Hepatocyte (in vitro differentiated cells): ENCODE results near the gene CPE. TPM values are rescaled to one million over a fixed set of nuclear protein-coding genes. Genes with fewer than 3 reads are reported as not detected.
A peak's percentile ranks its signal among the peaks of the same experiment; 100 is the strongest.

Source experiments
- DNase-seq: peaks from one replicate; pipeline ENCODE4 v3.0.0-alpha.2; 2016; ENCODE audit warnings: low spot score
- H2AFZ ChIP-seq: fragments of 200-600 bp; sonication (generic); 2 replicates; pipeline ENCODE4 v1.6.0; 2016; ENCODE audit warnings: antibody characterized with exemption, mild to moderate bottlenecking
- H3K27ac ChIP-seq: fragments of 200-600 bp; sonication (generic); 2 replicates; pipeline ENCODE4 v1.5.1; 2016; ENCODE audit warnings: mild to moderate bottlenecking
- H3K27me3 ChIP-seq: fragments of 200-600 bp; sonication (generic); 2 replicates; pipeline ENCODE4 v1.6.1; 2016
- H3K36me3 ChIP-seq: fragments of 200-600 bp; sonication (generic); replicated peaks from 2 replicates; pipeline ENCODE4 v1.5.1; 2016; ENCODE audit warnings: low read depth; ENCODE audit not compliant: insufficient read depth
- H3K4me1 ChIP-seq: fragments of 200-600 bp; sonication (generic); 2 replicates; pipeline ENCODE4 v1.5.1; 2016; ENCODE audit warnings: mild to moderate bottlenecking, moderate library complexity; ENCODE audit not compliant: insufficient read depth
- H3K4me2 ChIP-seq: fragments of 200-600 bp; sonication (generic); 2 replicates; pipeline ENCODE4 v1.6.0; 2016
- H3K4me3 ChIP-seq: fragments of 200-600 bp; sonication (generic); 2 replicates; pipeline ENCODE4 v1.5.1; 2016; ENCODE audit warnings: mild to moderate bottlenecking
- H3K79me2 ChIP-seq: fragments of 200-600 bp; sonication (generic); 2 replicates; pipeline ENCODE4 v1.6.0; 2017; ENCODE audit warnings: mild to moderate bottlenecking
- H3K9me2 ChIP-seq: fragments of 200-600 bp; sonication (generic); replicated peaks from 2 replicates; pipeline ENCODE4 v1.6.0; 2017; ENCODE audit warnings: mild to moderate bottlenecking; ENCODE audit not compliant: insufficient read depth
- H3K9me3 ChIP-seq: fragments of 200-600 bp; sonication (generic); 2 replicates; pipeline ENCODE4 v1.5.1; 2016; ENCODE audit warnings: low read depth, mild to moderate bottlenecking
- H4K20me1 ChIP-seq: fragments of 200-600 bp; sonication (generic); 2 replicates; pipeline ENCODE4 v1.6.0; 2016; ENCODE audit warnings: mild to moderate bottlenecking; ENCODE audit not compliant: insufficient read depth, poor library complexity, severe bottlenecking
- CTCF ChIP-seq: fragments of 200-600 bp; sonication (generic); IDR thresholded peaks from 2 replicates; pipeline ENCODE4 v1.5.1; 2016; ENCODE audit warnings: antibody characterized with exemption, mild to moderate bottlenecking; ENCODE audit not compliant: poor library complexity
- EZH2 ChIP-seq: fragments of 200-600 bp; sonication (generic); IDR thresholded peaks from 2 replicates; pipeline ENCODE4 v1.6.1; 2016; ENCODE audit warnings: antibody characterized with exemption, mild to moderate bottlenecking, borderline replicate concordance
- EZH2phosphoT487 ChIP-seq: fragments of 200-600 bp; sonication (generic); IDR thresholded peaks from one replicate; pipeline ENCODE4 v1.6.1; 2018; ENCODE audit warnings: antibody characterized with exemption, mild to moderate bottlenecking, low read depth, moderate library complexity; ENCODE audit not compliant: unreplicated experiment, severe bottlenecking
- WGBS: methylation state at CpG from one replicate; pipeline ENCODE4 v1.1.6; 2016; ENCODE audit warnings: low lambda C conversion rate; ENCODE audit errors: missing lambda C conversion rate; 5-methylcytosine and 5-hydroxymethylcytosine counted together
- polyA plus RNA-seq: library from polyadenylated mRNA; unstranded; fragments of >200 nt; fragmentation: Nextera tagmentation; extraction: Ambion mirVana; gene quantifications from 2 replicates; pipeline ENCODE4 v1.2.1, GENCODE V29; 2016
- total RNA-seq: library from RNA; depleted of rRNA; stranded (reverse); fragments of >200 nt; gene quantifications from 2 replicates; pipeline ENCODE4 v1.2.3, GENCODE V29; 2014

The CPE gene
- total and polyA plus RNA-seq, 2 experiments from 2014 or later, result 66.4 to 106 TPM

GRCh38 chr4:165440415-165441158, 61.8 kb downstream of the CPE start:
- Histone ChIP-seq H4K20me1 (no peaks in the 10 kb centered on the region), H2AFZ (no peak overlapping the region), H3K36me3 (no peaks in the 10 kb centered on the region), H3K9me3 (no peaks in the 10 kb centered on the region), H3K9me2 (no peaks in the 10 kb centered on the region), H3K4me3 (no peak overlapping the region), H3K27ac (no peak overlapping the region), H3K4me2 (peak overlapping the region; percentile 17), H3K27me3 (no peaks in the 10 kb centered on the region), H3K79me2 (no peaks in the 10 kb centered on the region), H3K4me1 (peaks cover 12% of the 10 kb centered on the region)
- peak; percentile 18 for DNase-seq
- no peak for TF ChIP-seq EZH2
- TF ChIP-seq EZH2phosphoT487, result no peak
- TF ChIP-seq CTCF, result no peak
- WGBS, result 52% methylated on average over 7 of the region's 7 CpGs

DNA sequence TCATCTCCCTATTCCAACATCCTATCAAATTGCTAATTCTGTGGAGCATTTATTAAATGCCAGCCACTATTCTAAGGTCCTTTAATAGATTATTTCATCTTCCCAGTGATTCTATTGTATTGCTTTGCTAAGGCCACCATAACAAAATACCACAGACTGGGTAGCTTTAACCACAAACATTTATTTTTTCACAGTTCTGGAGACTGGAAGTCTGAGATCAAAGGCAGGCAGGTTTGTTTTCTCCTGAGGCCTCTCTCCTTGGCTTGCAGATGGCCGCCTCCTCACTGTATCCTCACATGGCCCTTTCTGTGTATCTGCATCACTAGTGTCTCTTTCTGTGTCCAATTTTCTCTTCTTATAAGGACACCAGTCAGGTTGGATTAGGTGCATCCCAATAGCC, 64.5 kb downstream of the CPE start:
- TF ChIP-seq EZH2phosphoT487, result no peak
- TF ChIP-seq EZH2, result no peak
- no peak for TF ChIP-seq CTCF
- WGBS, result 100% methylated on average over 1 of the region's 1 CpG
- H3K27me3 ChIP-seq, result no peaks in the 10 kb centered on the region
- H3K4me3 ChIP-seq, result no peak overlapping the region
- no peaks in the 10 kb centered on the region for H3K36me3 ChIP-seq
- no peak overlapping the region for H2AFZ ChIP-seq
- no peaks in the 10 kb centered on the region for H3K9me2 ChIP-seq
- no peak overlapping the region for H3K4me2 ChIP-seq
- no peaks in the 10 kb centered on the region for H3K9me3 ChIP-seq
- peaks cover 12% of the 10 kb centered on the region for H3K4me1 ChIP-seq
- H4K20me1 ChIP-seq, result no peaks in the 10 kb centered on the region
- no peak overlapping the region for H3K27ac ChIP-seq
- no peaks in the 10 kb centered on the region for H3K79me2 ChIP-seq
- no peak for DNase-seq

DNA sequence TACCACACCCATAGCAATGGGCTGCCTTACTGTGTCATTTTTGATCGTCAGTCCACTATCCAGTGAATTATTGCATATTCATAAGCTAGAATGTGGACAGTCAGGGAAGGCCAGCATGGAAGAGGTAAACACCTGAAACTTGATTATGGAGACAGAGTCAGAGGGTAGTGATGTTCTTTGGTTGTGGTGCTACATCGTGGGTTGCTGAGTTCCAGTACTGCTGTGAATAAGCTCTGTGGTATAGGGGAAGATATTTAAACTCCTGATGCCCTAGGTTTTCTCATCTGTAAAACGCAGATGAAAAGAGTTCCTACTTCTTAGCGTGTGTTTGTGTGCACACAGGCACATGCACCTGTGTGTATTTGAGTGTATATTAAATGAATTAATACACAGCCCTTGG, 69.9 kb downstream of the CPE start:
- Histone ChIP-seq H2AFZ (no peak overlapping the region), H3K79me2 (no peaks in the 10 kb centered on the region), H3K36me3 (no peaks in the 10 kb centered on the region), H3K27me3 (no peaks in the 10 kb centered on the region), H3K9me3 (no peaks in the 10 kb centered on the region), H3K4me2 (no peak overlapping the region), H3K27ac (no peak overlapping the region), H3K4me3 (no peak overlapping the region), H4K20me1 (no peaks in the 10 kb centered on the region), H3K4me1 (no peaks in the 10 kb centered on the region), H3K9me2 (no peaks in the 10 kb centered on the region)
- DNase-seq, result no peak
- TF ChIP-seq EZH2 (no peak), CTCF (no peak), EZH2phosphoT487 (no peak)
- 96% methylated on average over 4 of the region's 4 CpGs for WGBS
